Measurements from ENCODE around the gene SNORC. TPM values are rescaled to one million over a fixed set of nuclear protein-coding genes. Genes with fewer than 3 reads are reported as not detected.

SNORC gene
- total RNA-seq, 2 experiments from 2014 or later = 0.13 to 1.4 TPM

DNA sequence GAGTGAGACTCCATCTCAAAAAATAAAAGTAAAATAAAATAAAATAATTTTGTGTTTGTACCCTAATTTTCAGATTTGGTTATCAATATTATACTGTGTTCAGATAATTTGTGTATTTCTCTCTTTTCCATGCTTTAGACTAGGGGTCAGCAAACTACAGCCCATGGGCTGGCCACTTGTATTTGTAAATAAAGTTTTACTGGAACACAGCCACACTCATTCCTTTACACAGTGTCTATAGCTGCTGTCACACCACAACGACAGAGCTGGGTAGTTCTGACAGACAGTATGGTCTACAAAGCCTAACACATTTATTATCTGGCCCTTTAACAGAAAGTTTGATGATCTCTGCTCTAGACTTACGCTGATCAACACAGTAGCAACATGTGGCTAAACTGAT is 43.8 kb downstream of the SNORC start:
- TF ChIP-seq, protein P1, sequence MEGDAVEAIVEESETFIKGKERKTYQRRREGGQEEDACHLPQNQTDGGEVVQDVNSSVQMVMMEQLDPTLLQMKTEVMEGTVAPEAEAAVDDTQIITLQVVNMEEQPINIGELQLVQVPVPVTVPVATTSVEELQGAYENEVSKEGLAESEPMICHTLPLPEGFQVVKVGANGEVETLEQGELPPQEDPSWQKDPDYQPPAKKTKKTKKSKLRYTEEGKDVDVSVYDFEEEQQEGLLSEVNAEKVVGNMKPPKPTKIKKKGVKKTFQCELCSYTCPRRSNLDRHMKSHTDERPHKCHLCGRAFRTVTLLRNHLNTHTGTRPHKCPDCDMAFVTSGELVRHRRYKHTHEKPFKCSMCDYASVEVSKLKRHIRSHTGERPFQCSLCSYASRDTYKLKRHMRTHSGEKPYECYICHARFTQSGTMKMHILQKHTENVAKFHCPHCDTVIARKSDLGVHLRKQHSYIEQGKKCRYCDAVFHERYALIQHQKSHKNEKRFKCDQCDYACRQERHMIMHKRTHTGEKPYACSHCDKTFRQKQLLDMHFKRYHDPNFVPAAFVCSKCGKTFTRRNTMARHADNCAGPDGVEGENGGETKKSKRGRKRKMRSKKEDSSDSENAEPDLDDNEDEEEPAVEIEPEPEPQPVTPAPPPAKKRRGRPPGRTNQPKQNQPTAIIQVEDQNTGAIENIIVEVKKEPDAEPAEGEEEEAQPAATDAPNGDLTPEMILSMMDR (conservative IDR thresholded peaks at IDR 0.05; ENCODE audit: low read length) = no peak
- no peak for TF ChIP-seq EZH2phosphoT487 (IDR thresholded peaks at IDR 0.05; ENCODE audit: borderline replicate concordance, low read depth, low read length)
- CTCF ChIA-PET (ENCODE audit: unreplicated experiment) = no interaction called here
- no peaks in the 10 kb centered on the region for H3K9me2 ChIP-seq (ENCODE audit: insufficient read depth, low read length)
- H3K9me3 ChIP-seq (ENCODE audit: low read length) = no peaks in the 10 kb centered on the region
- H2AFZ ChIP-seq (ENCODE audit: low read length) = no peak overlapping the region
- H3K4me3 ChIP-seq (ENCODE audit: low read depth, low read length, poor library complexity, severe bottlenecking) = no peak overlapping the region
- intact Hi-C loops (cut with micrococcal nuclease; ENCODE audit: unreplicated experiment) = no loop called here
- no peaks in the 10 kb centered on the region for H3K4me1 ChIP-seq (ENCODE audit: insufficient read depth, low read length, poor library complexity, severe bottlenecking)
- no TSS peak for BruUV-seq (replicated peaks)
- H3K27ac ChIP-seq (ENCODE audit: low read depth, low read length, poor library complexity, severe bottlenecking) = no peak overlapping the region
- H3K79me2 ChIP-seq (ENCODE audit: insufficient read depth, low read depth, low read length) = no peaks in the 10 kb centered on the region
- DNase-seq (ENCODE audit: low spot score) = no peak
- POLR2A ChIA-PET = no interaction called here
- H3K4me2 ChIP-seq (ENCODE audit: low read length) = no peak overlapping the region
- H4K20me1 ChIP-seq (ENCODE audit: insufficient read depth, low read length) = no peaks in the 10 kb centered on the region
- no peaks in the 10 kb centered on the region for H3K36me3 ChIP-seq (ENCODE audit: insufficient read depth, low read length)

DNA sequence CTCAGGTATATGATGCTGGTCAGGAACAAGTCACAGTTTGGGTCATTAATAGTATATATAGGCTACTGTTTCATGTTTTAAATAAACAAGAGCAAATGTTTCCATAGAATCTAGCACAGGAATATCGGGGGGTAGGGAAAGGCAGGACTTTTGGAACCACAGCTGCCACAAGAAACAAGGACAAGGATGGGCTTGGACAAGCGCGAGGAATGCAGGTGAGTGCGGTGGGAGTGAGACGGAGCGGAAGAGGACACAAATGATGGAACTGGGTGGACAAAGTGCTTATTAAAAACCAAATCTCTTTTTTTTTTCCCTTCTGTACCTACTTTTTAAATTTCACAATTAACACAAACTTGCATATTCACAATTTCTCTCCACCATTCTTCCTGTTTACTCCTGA is 49.1 kb downstream of the SNORC start:
- ChIA-PET POLR2A (interaction anchor here (1.4 kb wide), 1 partner anchor 15 kb away, joined by 6 read pairs; no protein-coding TSS in a partner anchor), CTCF (ENCODE audit: unreplicated experiment) (no interaction called here)
- TF ChIP-seq, protein P1 (conservative IDR thresholded peaks at IDR 0.05; ENCODE audit: low read length) = no peak
- no peak for TF ChIP-seq EZH2phosphoT487 (IDR thresholded peaks at IDR 0.05; ENCODE audit: borderline replicate concordance, low read depth, low read length)
- Histone ChIP-seq H3K4me2 (ENCODE audit: low read length) (no peak overlapping the region), H3K9me3 (ENCODE audit: low read length) (no peaks in the 10 kb centered on the region), H3K79me2 (ENCODE audit: insufficient read depth, low read depth, low read length) (no peaks in the 10 kb centered on the region), H3K4me3 (ENCODE audit: low read depth, low read length, poor library complexity, severe bottlenecking) (no peak overlapping the region), H3K4me1 (ENCODE audit: insufficient read depth, low read length, poor library complexity, severe bottlenecking) (no peaks in the 10 kb centered on the region), H3K27ac (ENCODE audit: low read depth, low read length, poor library complexity, severe bottlenecking) (no peak overlapping the region), H4K20me1 (ENCODE audit: insufficient read depth, low read length) (no peaks in the 10 kb centered on the region), H3K36me3 (ENCODE audit: insufficient read depth, low read length) (no peaks in the 10 kb centered on the region), H2AFZ (ENCODE audit: low read length) (no peak overlapping the region), H3K9me2 (ENCODE audit: insufficient read depth, low read length) (no peaks in the 10 kb centered on the region)
- no TSS peak for BruUV-seq (replicated peaks)
- DNase-seq (ENCODE audit: low spot score) = no peak
- intact Hi-C loops (cut with micrococcal nuclease; ENCODE audit: unreplicated experiment) = no loop called here

DNA sequence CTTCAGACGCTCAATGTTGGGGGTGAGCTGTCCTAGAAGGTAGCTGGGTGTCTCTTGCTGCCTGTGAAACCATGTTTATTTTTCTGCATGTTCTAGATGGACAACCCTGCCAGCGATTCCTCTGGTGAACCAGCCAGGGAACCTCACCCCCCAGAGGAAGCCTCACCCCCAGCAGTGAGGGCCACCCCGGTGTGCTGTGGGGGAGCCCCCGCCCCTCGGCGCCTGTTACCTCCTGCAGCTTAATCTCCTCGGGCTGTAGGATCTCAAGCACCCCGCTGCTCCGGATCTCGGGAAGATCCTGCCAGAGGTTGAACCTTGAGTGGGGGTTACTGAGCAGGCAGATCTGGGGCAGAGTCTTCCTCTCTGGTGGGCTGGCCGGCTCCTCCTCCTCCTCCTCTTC is 50.0 kb downstream of the SNORC start:
- Histone ChIP-seq H3K4me2 (ENCODE audit: low read length) (no peak overlapping the region), H2AFZ (ENCODE audit: low read length) (no peak overlapping the region), H4K20me1 (ENCODE audit: insufficient read depth, low read length) (no peaks in the 10 kb centered on the region), H3K27ac (ENCODE audit: low read depth, low read length, poor library complexity, severe bottlenecking) (no peak overlapping the region), H3K4me1 (ENCODE audit: insufficient read depth, low read length, poor library complexity, severe bottlenecking) (no peaks in the 10 kb centered on the region), H3K79me2 (ENCODE audit: insufficient read depth, low read depth, low read length) (no peaks in the 10 kb centered on the region), H3K36me3 (ENCODE audit: insufficient read depth, low read length) (no peaks in the 10 kb centered on the region), H3K9me2 (ENCODE audit: insufficient read depth, low read length) (no peaks in the 10 kb centered on the region), H3K4me3 (ENCODE audit: low read depth, low read length, poor library complexity, severe bottlenecking) (no peak overlapping the region), H3K9me3 (ENCODE audit: low read length) (no peaks in the 10 kb centered on the region)
- intact Hi-C loops (cut with micrococcal nuclease; ENCODE audit: unreplicated experiment) = no loop called here
- CTCF ChIA-PET (ENCODE audit: unreplicated experiment) = no interaction called here
- BruUV-seq (replicated peaks) = no TSS peak
- POLR2A ChIA-PET = interaction anchor here (0.5 kb wide), 1 partner anchor 1526 kb away, joined by 3 read pairs; no protein-coding TSS in a partner anchor
- no peak for DNase-seq (ENCODE audit: low spot score)
- TF ChIP-seq, protein P1 (conservative IDR thresholded peaks at IDR 0.05; ENCODE audit: low read length) = no peak
- no peak for TF ChIP-seq EZH2phosphoT487 (IDR thresholded peaks at IDR 0.05; ENCODE audit: borderline replicate concordance, low read depth, low read length)

Data from OCI-LY7 (cell line).